Fibroblast of skin of left quadriceps (primary cell): Measurements from ENCODE around the gene SLC35F4.
"Not testable (repeated sequence)": the region's sequence is repeated elsewhere in the genome, so short reads cannot be mapped to it uniquely, and the experiment has no call there.

Experiments
- DNase-seq, 2 experiments: peaks; one replicate each; pipeline ENCODE4 v3.0.0-alpha.2; 2013; ENCODE audit warnings: low read depth in 2 of 2

Gene SLC35F4

GRCh38 chr14:57797160-57797559 lies 68.7 kb downstream of the SLC35F4 start:
- no peak for DNase-seq

GRCh38 chr14:57796556-57796955 lies 69.3 kb downstream of the SLC35F4 start:
- no peak for DNase-seq

GRCh38 chr14:57785058-57785457 lies 80.8 kb downstream of the SLC35F4 start:
- peak; percentile 21 to 29 for DNase-seq

GRCh38 chr14:57771801-57772200 lies 94.1 kb downstream of the SLC35F4 start:
- DNase-seq: no peak

- DNase-seq: no peak
These were observed 95.9 kb downstream of the SLC35F4 start for GRCh38 chr14:57769863-57770523.

- DNase-seq: no peak
These were observed 104.1 kb downstream of the SLC35F4 start for GRCh38 chr14:57761800-57762199.

- DNase-seq: no peak
These were observed 105.0 kb downstream of the SLC35F4 start for GRCh38 chr14:57760896-57761295.

GRCh38 chr14:57755018-57755521 lies 110.8 kb downstream of the SLC35F4 start:
- no peak for DNase-seq

GRCh38 chr14:57754527-57754926 lies 111.4 kb downstream of the SLC35F4 start:
- DNase-seq: no peak

- no peak for DNase-seq
These were observed 112.1 kb downstream of the SLC35F4 start for GRCh38 chr14:57753821-57754220.

GRCh38 chr14:57752142-57752695 lies 113.7 kb downstream of the SLC35F4 start:
- DNase-seq: not testable (repeated sequence)

- no peak for DNase-seq
These were observed 114.5 kb downstream of the SLC35F4 start for GRCh38 chr14:57751400-57751799.

GRCh38 chr14:57749267-57749666 lies 116.6 kb downstream of the SLC35F4 start:
- DNase-seq: no peak

- no peak for DNase-seq
These were observed 117.6 kb downstream of the SLC35F4 start for GRCh38 chr14:57748279-57748678.

GRCh38 chr14:57747036-57747435 lies 118.9 kb downstream of the SLC35F4 start:
- no peak for DNase-seq

GRCh38 chr14:57746563-57746962 lies 119.3 kb downstream of the SLC35F4 start:
- no peak for DNase-seq

- DNase-seq: no peak
These were observed 126.4 kb downstream of the SLC35F4 start for GRCh38 chr14:57739516-57739915.

- no peak for DNase-seq
These were observed 128.3 kb downstream of the SLC35F4 start for GRCh38 chr14:57737598-57737997.

GRCh38 chr14:57736391-57736790 lies 129.5 kb downstream of the SLC35F4 start:
- DNase-seq: no peak

- DNase-seq: no peak
These were observed 130.6 kb downstream of the SLC35F4 start for GRCh38 chr14:57735276-57735675.

- DNase-seq: peak; percentile 52 to 57
These were observed 133.2 kb downstream of the SLC35F4 start for GRCh38 chr14:57732463-57733285.
